SK-N-SH (cell line): Measurements from ENCODE around the gene PDIA5. TPM values are rescaled to one million over a fixed set of nuclear protein-coding genes. Genes with fewer than 3 reads are reported as not detected.

Experiments
- CTCF ChIA-PET: fragments of 300-600, 350-600 bp; formaldehyde crosslinking; extraction: SDS; loops from one replicate; lab custom pipeline; 2021; lab: Yijun Ruan, JAX
- POLR2A ChIA-PET: fragments of 350-600 bp; sonication (Branson Sonifier 250); formaldehyde crosslinking; extraction: SDS; loops from one replicate; lab custom pipeline; 2020; ENCODE audit warnings: antibody characterized with exemption, inconsistent platforms; lab: Yijun Ruan, JAX
- DNase-seq: peaks from one replicate; pipeline ENCODE4 v3.0.0; 2012
- H2AFZ ChIP-seq: fragments of 200-600 bp; sonication (generic); 2 replicates; pipeline ENCODE4 v1.8.1; 2016; ENCODE audit warnings: antibody characterized with exemption, mild to moderate bottlenecking, low read depth
- H3F3A ChIP-seq: fragments of 200-600 bp; sonication (generic); replicated peaks from 2 replicates; pipeline ENCODE3; 2016; ENCODE audit warnings: antibody characterized with exemption, mild to moderate bottlenecking; ENCODE audit not compliant: insufficient read depth
- H3K27ac ChIP-seq, 2 experiments: fragments of 200-500 bp in 1 of 2; fragments of 200-600 bp in 1 of 2; sonication (Bioruptor generic) in 1 of 2; sonication (generic), shearing (Covaris generic) in 1 of 2; 2 replicates each; pipeline versions ENCODE4 v1.5.1 to v1.6.1; 2014 to 2016; ENCODE audit warnings: low read depth in 2 of 2, inconsistent platforms in 1 of 2, low read length in 1 of 2, mild to moderate bottlenecking in 1 of 2, mixed read lengths in 1 of 2
- H3K27me3 ChIP-seq: fragments of 200-600 bp; sonication (generic), shearing (Covaris generic); 2 replicates; pipeline ENCODE4 v1.6.1; 2016; ENCODE audit warnings: mixed run types; ENCODE audit not compliant: insufficient read depth
- H3K36me3 ChIP-seq, 2 experiments: fragments of 200-500 bp in 1 of 2; fragments of 200-600 bp in 1 of 2; sonication (Bioruptor generic) in 1 of 2; sonication (generic) in 1 of 2; replicated peaks in 1 of 2; 2 replicates each; pipeline versions ENCODE3 to v1.5.1; 2014 to 2016; ENCODE audit warnings: low read length in 1 of 2, mild to moderate bottlenecking in 1 of 2; ENCODE audit not compliant: insufficient read depth in 2 of 2, control insufficient read depth in 1 of 2
- H3K4me1 ChIP-seq, 2 experiments: fragments of 200-500 bp in 1 of 2; fragments of 200-600 bp in 1 of 2; sonication (Bioruptor generic) in 1 of 2; sonication (generic), shearing (Covaris generic) in 1 of 2; 2 replicates each; pipeline versions ENCODE4 v1.5.1 to v1.6.1; 2014 to 2016; ENCODE audit warnings: low read depth in 1 of 2, low read length in 1 of 2, mixed run types in 1 of 2; ENCODE audit not compliant: insufficient read depth in 2 of 2, control insufficient read depth in 1 of 2
- H3K4me2 ChIP-seq: fragments of 200-600 bp; sonication (generic), shearing (Covaris generic); 2 replicates; pipeline ENCODE4 v1.6.1; 2017; ENCODE audit warnings: mixed run types
- H3K4me3 ChIP-seq, 2 experiments: fragments of 200-500 bp in 1 of 2; fragments of 200-600 bp in 1 of 2; sonication (Bioruptor generic) in 1 of 2; sonication (generic), shearing (Covaris generic) in 1 of 2; 2 replicates each; pipeline versions ENCODE4 v1.5.1 to v1.8.1; 2014 to 2016; ENCODE audit warnings: low read depth in 2 of 2, inconsistent platforms in 1 of 2, low read length in 1 of 2, mild to moderate bottlenecking in 1 of 2, mixed read lengths in 1 of 2, moderate library complexity in 1 of 2
- H3K79me2 ChIP-seq: fragments of 200-600 bp; sonication (generic); 2 replicates; pipeline ENCODE4 v1.8.1; 2017; ENCODE audit warnings: mild to moderate bottlenecking; ENCODE audit not compliant: insufficient read depth
- H3K9ac ChIP-seq: fragments of 200-600 bp; sonication (generic); 2 replicates; pipeline ENCODE4 v1.6.1; 2017; ENCODE audit warnings: mixed run types
- H3K9me2 ChIP-seq: fragments of 200-600 bp; sonication (generic); 2 replicates; pipeline ENCODE4 v1.6.1; 2017; ENCODE audit warnings: mixed run types
- H3K9me3 ChIP-seq: fragments of 200-600 bp; sonication (generic); 2 replicates; pipeline ENCODE4 v1.6.1; 2017; ENCODE audit warnings: mixed run types, mild to moderate bottlenecking, moderate library complexity
- H4K20me1 ChIP-seq: fragments of 200-600 bp; sonication (generic); 2 replicates; pipeline ENCODE4 v1.6.1; 2017; ENCODE audit warnings: mild to moderate bottlenecking, mixed run types; ENCODE audit not compliant: insufficient read depth
- CHD2 ChIP-seq: fragments of 150-350 bp; IDR thresholded peaks from 2 replicates; pipeline ENCODE4 v1.6.1; 2018; ENCODE audit warnings: low read length; ENCODE audit not compliant: partially characterized antibody
- EP300 ChIP-seq, 2 experiments: IDR thresholded peaks; 2 replicates each; pipeline versions ENCODE4 v1.4.0 to v1.6.1; 2012; ENCODE audit warnings: borderline replicate concordance in 1 of 2, low read depth in 1 of 2, low read length in 1 of 2
- FOXJ3 ChIP-seq: sonication (generic); formaldehyde crosslinking; IDR thresholded peaks from 2 replicates; pipeline ENCODE4 v1.5.1; 2020; ENCODE audit warnings: mild to moderate bottlenecking, missing genetic modification reagents
- FOXM1 ChIP-seq: IDR thresholded peaks from 2 replicates; pipeline ENCODE4 v1.4.0; 2012; ENCODE audit warnings: low read depth, mild to moderate bottlenecking
- MXI1 ChIP-seq: IDR thresholded peaks from 2 replicates; pipeline ENCODE4 v1.6.1; 2012; ENCODE audit warnings: mild to moderate bottlenecking, low read depth, low read length, improper control_type of control experiment
- NFIC ChIP-seq: IDR thresholded peaks from 2 replicates; pipeline ENCODE4 v1.4.0; 2012; ENCODE audit warnings: borderline replicate concordance
- NRF1 ChIP-seq: IDR thresholded peaks from 2 replicates; pipeline ENCODE4 v1.6.1; 2012; ENCODE audit warnings: low read depth, mild to moderate bottlenecking, low read length
- POLR2AphosphoS5 ChIP-seq: IDR thresholded peaks from 2 replicates; pipeline ENCODE4 v1.6.1; 2012; ENCODE audit warnings: low read depth, low read length
- RAD21 ChIP-seq: IDR thresholded peaks from 2 replicates; pipeline ENCODE4 v1.6.1; 2012; ENCODE audit warnings: mild to moderate bottlenecking, low read length
- RCOR1 ChIP-seq: fragments of 150-350 bp; IDR thresholded peaks from 2 replicates; pipeline ENCODE4 v1.6.1; 2017; ENCODE audit warnings: antibody characterized with exemption, low read length
- REST ChIP-seq: IDR thresholded peaks from 2 replicates; pipeline ENCODE4 v1.6.1; 2012; ENCODE audit warnings: mild to moderate bottlenecking, low read depth, low read length, moderate library complexity
- RFX5 ChIP-seq: IDR thresholded peaks from 2 replicates; pipeline ENCODE4 v1.6.1; 2012; ENCODE audit warnings: mild to moderate bottlenecking, improper control_type of control experiment, low read length
- SMC3 ChIP-seq: IDR thresholded peaks from 2 replicates; pipeline ENCODE4 v1.6.1; 2012; ENCODE audit warnings: low read depth, low read length, improper control_type of control experiment
- YY1 ChIP-seq: IDR thresholded peaks from 2 replicates; pipeline ENCODE4 v1.4.0; 2012; ENCODE audit warnings: low read depth, mild to moderate bottlenecking
- WGBS: methylation state at CpG from one replicate; pipeline ENCODE4 v1.1.6; 2017; ENCODE audit warnings: low lambda C conversion rate; 5-methylcytosine and 5-hydroxymethylcytosine counted together
- polyA plus RNA-seq, 3 experiments: library from polyadenylated mRNA; depleted of rRNA; stranded (reverse); fragments of >200 nt; gene quantifications; 2 replicates each; pipeline ENCODE4 v1.2.3, GENCODE V29; 2012
- TF ChIP-seq, protein P1 (sequence below): IDR thresholded peaks from 2 replicates; pipeline ENCODE4 v1.4.0; 2012; ENCODE audit warnings: low read depth
- TF ChIP-seq, protein P2 (sequence below): fragments of 200-600 bp; sonication (generic); IDR thresholded peaks from 2 replicates; pipeline ENCODE4 v1.6.1; 2017; ENCODE audit warnings: antibody characterized with exemption, mild to moderate bottlenecking, moderate library complexity

Gene PDIA5
- polyA plus RNA-seq, 1 of the 3 experiments (the other 2 are of a cell fraction), result 28.6 TPM

DNA sequence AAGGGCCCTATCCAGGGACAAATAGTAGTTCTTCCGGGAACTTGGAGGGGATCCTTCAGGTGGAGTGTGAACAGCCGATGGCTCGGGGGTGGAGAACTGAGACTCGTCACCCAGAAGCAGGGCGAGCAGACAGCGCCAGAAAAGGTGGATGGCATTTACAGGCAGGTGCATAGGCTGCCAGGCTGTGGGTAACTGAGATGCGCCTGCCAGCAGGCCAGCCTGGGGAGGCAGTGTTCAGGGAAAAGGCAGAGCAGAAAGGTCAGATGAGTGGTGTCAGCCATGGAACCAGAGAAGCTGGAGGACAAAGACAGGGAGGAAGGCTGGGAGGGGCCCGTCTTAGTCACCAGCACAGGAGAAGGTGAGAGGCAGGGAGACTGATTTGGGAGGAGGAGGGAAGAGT is 81.9 kb downstream of the PDIA5 start:
- TF ChIP-seq RFX5 (no peak), NFIC (no peak)

GRCh38 chr3:123149525-123149924 is 82.7 kb downstream of the PDIA5 start:
- WGBS, result 87% methylated on average over 3 of the region's 3 CpGs

More for the DNA sequence above, 81.9 kb downstream of the PDIA5 start:
- Histone ChIP-seq H3K4me2 (no peak overlapping the region), H3K36me3 (peaks cover 4 to 34% of the 10 kb centered on the region in 2 experiments), H3K4me1 (peaks cover 0 to 17% of the 10 kb centered on the region in 2 experiments; a peak in 1 of 4 replicates), H4K20me1 (no peaks in the 10 kb centered on the region), H3K79me2 (no peaks in the 10 kb centered on the region), H3K9ac (no peak overlapping the region), H2AFZ (no peak overlapping the region), H3K9me2 (no peaks in the 10 kb centered on the region), H3K27me3 (no peaks in the 10 kb centered on the region), H3F3A (no peaks in the 10 kb centered on the region), H3K9me3 (no peaks in the 10 kb centered on the region), H3K4me3 (no peak overlapping the region), H3K27ac (no peak overlapping the region)
- no peak for DNase-seq
- WGBS, result 95% methylated on average over 8 of the region's 8 CpGs
- ChIA-PET POLR2A (no interaction called here), CTCF (no interaction called here)

More at GRCh38 chr3:123149525-123149924, 82.7 kb downstream of the PDIA5 start:
- Histone ChIP-seq H3K4me1 (peaks cover 0 to 19% of the 10 kb centered on the region in 2 experiments; a peak in 1 of 4 replicates), H3K9ac (no peak overlapping the region), H3K4me2 (no peak overlapping the region), H4K20me1 (no peaks in the 10 kb centered on the region), H3K9me3 (no peaks in the 10 kb centered on the region), H3K79me2 (no peaks in the 10 kb centered on the region), H2AFZ (no peak overlapping the region), H3K36me3 (peaks cover 4 to 37% of the 10 kb centered on the region in 2 experiments), H3K4me3 (no peak overlapping the region), H3K27me3 (no peaks in the 10 kb centered on the region), H3K9me2 (no peaks in the 10 kb centered on the region), H3K27ac (no peak overlapping the region), H3F3A (no peaks in the 10 kb centered on the region)
- DNase-seq, result no peak
- CTCF ChIA-PET, result no interaction called here
- no peak for TF ChIP-seq FOXJ3 (CRISPR knock-in tag)
- TF ChIP-seq MXI1, result no peak
- TF ChIP-seq CHD2, result no peak
- no peak for TF ChIP-seq RCOR1
- TF ChIP-seq POLR2AphosphoS5, result no peak
- no peak for TF ChIP-seq RAD21
- TF ChIP-seq EP300 (IDR thresholded peaks at IDR 0.05; ENCODE audit: borderline replicate concordance in 1 of 2, low read depth in 1 of 2, low read length in 1 of 2), result no peak
- no peak for TF ChIP-seq NRF1
- TF ChIP-seq REST, result no peak
- no peak for TF ChIP-seq YY1
- no peak for TF ChIP-seq FOXM1
- no peak for TF ChIP-seq SMC3
- TF ChIP-seq, protein P1, sequence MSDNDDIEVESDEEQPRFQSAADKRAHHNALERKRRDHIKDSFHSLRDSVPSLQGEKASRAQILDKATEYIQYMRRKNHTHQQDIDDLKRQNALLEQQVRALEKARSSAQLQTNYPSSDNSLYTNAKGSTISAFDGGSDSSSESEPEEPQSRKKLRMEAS, result no peak
- TF ChIP-seq, protein P2, sequence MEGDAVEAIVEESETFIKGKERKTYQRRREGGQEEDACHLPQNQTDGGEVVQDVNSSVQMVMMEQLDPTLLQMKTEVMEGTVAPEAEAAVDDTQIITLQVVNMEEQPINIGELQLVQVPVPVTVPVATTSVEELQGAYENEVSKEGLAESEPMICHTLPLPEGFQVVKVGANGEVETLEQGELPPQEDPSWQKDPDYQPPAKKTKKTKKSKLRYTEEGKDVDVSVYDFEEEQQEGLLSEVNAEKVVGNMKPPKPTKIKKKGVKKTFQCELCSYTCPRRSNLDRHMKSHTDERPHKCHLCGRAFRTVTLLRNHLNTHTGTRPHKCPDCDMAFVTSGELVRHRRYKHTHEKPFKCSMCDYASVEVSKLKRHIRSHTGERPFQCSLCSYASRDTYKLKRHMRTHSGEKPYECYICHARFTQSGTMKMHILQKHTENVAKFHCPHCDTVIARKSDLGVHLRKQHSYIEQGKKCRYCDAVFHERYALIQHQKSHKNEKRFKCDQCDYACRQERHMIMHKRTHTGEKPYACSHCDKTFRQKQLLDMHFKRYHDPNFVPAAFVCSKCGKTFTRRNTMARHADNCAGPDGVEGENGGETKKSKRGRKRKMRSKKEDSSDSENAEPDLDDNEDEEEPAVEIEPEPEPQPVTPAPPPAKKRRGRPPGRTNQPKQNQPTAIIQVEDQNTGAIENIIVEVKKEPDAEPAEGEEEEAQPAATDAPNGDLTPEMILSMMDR, result no peak
- POLR2A ChIA-PET, result no interaction called here
